H9 (cell line): ENCODE measurements around the gene CACNA2D3. TPM values are rescaled to one million over a fixed set of nuclear protein-coding genes. Genes with fewer than 3 reads are reported as not detected.

Experiments
- DNase-seq: peaks from one replicate; pipeline ENCODE4 v3.0.0-alpha.2; 2017
- H2AFZ ChIP-seq: one replicate; pipeline ENCODE4 v1.6.1; 2013; ENCODE audit warnings: mild to moderate bottlenecking, low read length, control low read depth, moderate library complexity
- H2AK5ac ChIP-seq: 2 replicates; pipeline ENCODE4 v1.6.1; 2013; ENCODE audit warnings: low read length, control low read depth, mixed read lengths; ENCODE audit not compliant: insufficient read length
- H2BK120ac ChIP-seq: one replicate; pipeline ENCODE4 v1.6.1; 2013; ENCODE audit warnings: low read depth, mild to moderate bottlenecking, low read length, control low read depth, inconsistent platforms; ENCODE audit not compliant: poor library complexity, severe bottlenecking
- H2BK12ac ChIP-seq: 2 replicates; pipeline ENCODE4 v1.6.1; 2013; ENCODE audit warnings: low read length, control low read depth, mixed read lengths, low read depth; ENCODE audit not compliant: insufficient read length
- H2BK15ac ChIP-seq: 2 replicates; pipeline ENCODE4 v1.6.1; 2013; ENCODE audit warnings: low read depth, low read length, control low read depth
- H2BK20ac ChIP-seq: one replicate; pipeline ENCODE4 v1.6.1; 2013; ENCODE audit warnings: low read depth, mild to moderate bottlenecking, low read length, control low read depth, inconsistent platforms; ENCODE audit not compliant: poor library complexity, severe bottlenecking
- H2BK5ac ChIP-seq: 2 replicates; pipeline ENCODE4 v1.6.1; 2013; ENCODE audit warnings: low read length, control low read depth, mixed read lengths; ENCODE audit not compliant: insufficient read length
- H3K14ac ChIP-seq: 2 replicates; pipeline ENCODE4 v1.6.1; 2013; ENCODE audit warnings: low read length, control low read depth; ENCODE audit not compliant: insufficient read depth
- H3K18ac ChIP-seq: 2 replicates; pipeline ENCODE4 v1.6.1; 2013; ENCODE audit warnings: low read depth, mild to moderate bottlenecking, mixed read lengths, low read length, control low read depth; ENCODE audit not compliant: insufficient read length
- H3K23ac ChIP-seq: 2 replicates; pipeline ENCODE4 v1.6.1; 2013; ENCODE audit warnings: low read length, control low read depth, mixed read lengths, low read depth; ENCODE audit not compliant: insufficient read length
- H3K23me2 ChIP-seq: 2 replicates; pipeline ENCODE4 v1.6.1; 2013; ENCODE audit warnings: low read depth, mild to moderate bottlenecking, mixed read lengths, low read length, control low read depth; ENCODE audit not compliant: insufficient read length, poor library complexity, severe bottlenecking
- H3K27ac ChIP-seq: 2 replicates; pipeline ENCODE4 v1.5.1; 2013; ENCODE audit warnings: low read length, control low read depth, mixed read lengths, low read depth; ENCODE audit not compliant: insufficient read length
- H3K27me3 ChIP-seq: 2 replicates; pipeline ENCODE4 v1.6.1; 2013; ENCODE audit warnings: low read length, control low read depth, inconsistent platforms; ENCODE audit not compliant: insufficient read depth
- H3K4ac ChIP-seq: 2 replicates; pipeline ENCODE4 v1.6.1; 2013; ENCODE audit warnings: low read depth, mild to moderate bottlenecking, control low read depth, inconsistent platforms, low read length, moderate library complexity
- H3K4me1 ChIP-seq: 2 replicates; pipeline ENCODE4 v1.6.1; 2013; ENCODE audit warnings: low read length, control low read depth, inconsistent platforms; ENCODE audit not compliant: insufficient read depth
- H3K4me2 ChIP-seq: 2 replicates; pipeline ENCODE4 v1.6.1; 2013; ENCODE audit warnings: low read length, control low read depth, mixed read lengths; ENCODE audit not compliant: insufficient read length, insufficient read depth
- H3K56ac ChIP-seq: 2 replicates; pipeline ENCODE4 v1.6.1; 2013; ENCODE audit warnings: low read depth, mild to moderate bottlenecking, mixed read lengths, low read length, control low read depth; ENCODE audit not compliant: insufficient read length
- H3K79me1 ChIP-seq: 2 replicates; pipeline ENCODE4 v1.6.1; 2013; ENCODE audit warnings: low read depth, mild to moderate bottlenecking, moderate library complexity, low read length, control low read depth, inconsistent platforms; ENCODE audit not compliant: insufficient read depth, poor library complexity, severe bottlenecking
- H3K79me2 ChIP-seq: 2 replicates; pipeline ENCODE4 v1.6.1; 2013; ENCODE audit warnings: low read length, control low read depth, inconsistent platforms; ENCODE audit not compliant: insufficient read depth
- H3K9ac ChIP-seq: 2 replicates; pipeline ENCODE4 v1.6.1; 2013; ENCODE audit warnings: low read length, control low read depth, mixed read lengths; ENCODE audit not compliant: insufficient read length; ENCODE audit errors: extremely low read depth
- H3K9me3 ChIP-seq: one replicate; pipeline ENCODE4 v1.6.1; 2013; ENCODE audit warnings: low read depth, low read length, inconsistent platforms; ENCODE audit not compliant: control insufficient read depth
- H3T11ph ChIP-seq: one replicate; pipeline ENCODE4 v1.6.1; 2013; ENCODE audit warnings: mild to moderate bottlenecking, low read length, control low read depth, inconsistent platforms
- H4K20me1 ChIP-seq: one replicate; pipeline ENCODE4 v1.6.1; 2013; ENCODE audit not compliant: control insufficient read depth, insufficient read length, insufficient read depth
- H4K5ac ChIP-seq: 2 replicates; pipeline ENCODE4 v1.6.1; 2013; ENCODE audit warnings: low read depth, mild to moderate bottlenecking, mixed read lengths, low read length, control low read depth; ENCODE audit not compliant: insufficient read length
- H4K8ac ChIP-seq: replicated peaks from 2 replicates; pipeline ENCODE4 v1.6.1; 2013; ENCODE audit warnings: low read length, control low read depth, mixed read lengths, low read depth; ENCODE audit not compliant: insufficient read length
- H4K91ac ChIP-seq: 2 replicates; pipeline ENCODE4 v1.6.1; 2013; ENCODE audit warnings: low read depth, mild to moderate bottlenecking, moderate library complexity, mixed read lengths, low read length, control low read depth; ENCODE audit not compliant: insufficient read length
- H3K27ac Mint-ChIP-seq, 3 experiments: 2 replicates in 2 of 3; 3 replicates in 1 of 3; pipeline ENCODE4 v1.8.0; 2020 to 2021; ENCODE audit warnings: mixed read lengths in 3 of 3, mild to moderate bottlenecking in 1 of 3, moderate library complexity in 1 of 3
- H3K27me3 Mint-ChIP-seq: 2 replicates; pipeline ENCODE4 v1.8.0; 2021; ENCODE audit warnings: low read depth, mild to moderate bottlenecking, moderate library complexity, mixed read lengths
- H3K36me3 Mint-ChIP-seq, 3 experiments: 2 replicates in 2 of 3; 3 replicates in 1 of 3; pipeline ENCODE4 v1.8.0; 2020 to 2021; ENCODE audit warnings: low read depth in 3 of 3, mixed read lengths in 3 of 3; ENCODE audit not compliant: insufficient read depth in 1 of 3
- H3K4me1 Mint-ChIP-seq, 2 experiments: 2 replicates each; pipeline ENCODE4 v1.8.0; 2020; ENCODE audit warnings: mixed read lengths in 2 of 2
- H3K4me3 Mint-ChIP-seq, 2 experiments: 2 replicates in 1 of 2; 3 replicates in 1 of 2; pipeline ENCODE4 v1.8.0; 2020 to 2021; ENCODE audit warnings: mild to moderate bottlenecking in 2 of 2, mixed read lengths in 2 of 2, moderate library complexity in 1 of 2
- H3K9me3 Mint-ChIP-seq, 2 experiments: 2 replicates in 1 of 2; 3 replicates in 1 of 2; pipeline ENCODE4 v1.8.0; 2020; ENCODE audit warnings: mild to moderate bottlenecking in 2 of 2, mixed read lengths in 2 of 2, moderate library complexity in 1 of 2
- CTCF ChIP-seq: fragments of 200-600 bp; sonication (generic); conservative IDR thresholded peaks from 3 replicates; pipeline ENCODE4 v1.8.0; 2021; ENCODE audit warnings: antibody characterized with exemption, mild to moderate bottlenecking
- WGBS: extraction: QIAGEN DNeasy Blood & Tissue Kit; methylation state at CpG from one replicate; pipeline ENCODE4 v1.1.7; 2013; ENCODE audit warnings: missing lambda C conversion rate, low lambda C conversion rate, mixed read lengths; ENCODE audit not compliant: insufficient read length; ENCODE audit errors: extremely low coverage; 5-methylcytosine and 5-hydroxymethylcytosine counted together
- total RNA-seq: library from RNA; stranded (reverse); gene quantifications from 2 replicates; pipeline ENCODE4 v1.2.1, GENCODE V29; 2021

The CACNA2D3 gene
- total RNA-seq, 1 experiment from 2014 or later, result 3.2 TPM

- Histone ChIP-seq H3K4me2 (no peak overlapping the region), H3K9me3 (no peaks in the 10 kb centered on the region), H2BK20ac (no peak overlapping the region), H3K4ac (no peak overlapping the region), H3K23ac (no peak overlapping the region), H3K14ac (no peak overlapping the region), H4K8ac (no peak overlapping the region), H3K4me1 (no peaks in the 10 kb centered on the region), H2BK12ac (no peak overlapping the region), H4K20me1 (no peaks in the 10 kb centered on the region), H2AK5ac (no peak overlapping the region), H3K79me1 (no peaks in the 10 kb centered on the region), H3K79me2 (no peaks in the 10 kb centered on the region), H3T11ph (no peak overlapping the region), H4K91ac (no peak overlapping the region), H2BK15ac (no peak overlapping the region), H3K27ac (no peak overlapping the region), H4K5ac (no peak overlapping the region), H3K56ac (no peak overlapping the region), H2BK120ac (no peak overlapping the region), H2BK5ac (no peak overlapping the region), H3K18ac (no peak overlapping the region), H2AFZ (no peak overlapping the region), H3K23me2 (no peaks in the 10 kb centered on the region), H3K27me3 (no peaks in the 10 kb centered on the region), H3K9ac (no peak overlapping the region)
- no peak for DNase-seq
- no CpG with 5 or more reads among the region's 2 CpGs for WGBS
- no peak overlapping the region for H3K4me3 Mint-ChIP-seq
- no peak overlapping the region for H3K27ac Mint-ChIP-seq
- peaks cover 4 to 12% of the 10 kb centered on the region in 2 experiments; a peak in 3 of 4 replicates for H3K4me1 Mint-ChIP-seq
- TF ChIP-seq CTCF, result no peak
- no peaks in the 10 kb centered on the region for H3K9me3 Mint-ChIP-seq
- H3K27me3 Mint-ChIP-seq, result peaks cover 6% of the 10 kb centered on the region
- H3K36me3 Mint-ChIP-seq, result no peaks in the 10 kb centered on the region
Observed at GRCh38 chr3:54144284-54144683, 21.9 kb downstream of the CACNA2D3 start.
